MM.1S (cell line): Measurements from ENCODE around the gene CNTN5.

ENCODE experiments used
- DNase-seq: peaks from one replicate; pipeline ENCODE4 v3.0.0-alpha.2; 2015
- H2AFZ ChIP-seq: fragments of 300-600 bp; sonication (generic); 2 replicates; pipeline ENCODE4 v1.6.0; 2016; ENCODE audit warnings: antibody characterized with exemption, low read length
- H3F3A ChIP-seq: fragments of 300-600 bp; sonication (generic); 2 replicates; pipeline ENCODE4 v1.6.1; 2016; ENCODE audit warnings: mild to moderate bottlenecking, antibody characterized with exemption, low read length, moderate library complexity, mixed read lengths; ENCODE audit not compliant: insufficient read depth
- H3K27ac ChIP-seq: fragments of 300-600 bp; sonication (generic); 2 replicates; pipeline ENCODE4 v1.5.1; 2016; ENCODE audit warnings: mild to moderate bottlenecking, low read length
- H3K27me3 ChIP-seq: fragments of 300-600 bp; sonication (generic); replicated peaks from 2 replicates; pipeline ENCODE4 v1.6.0; 2016; ENCODE audit warnings: low read length; ENCODE audit not compliant: insufficient read depth
- H3K36me3 ChIP-seq: fragments of 300-600 bp; sonication (generic); replicated peaks from 2 replicates; pipeline ENCODE4 v1.6.1; 2016; ENCODE audit warnings: mild to moderate bottlenecking, low read length, mixed read lengths; ENCODE audit not compliant: insufficient read depth
- H3K4me1 ChIP-seq: fragments of 300-600 bp; sonication (generic); 2 replicates; pipeline ENCODE4 v1.6.1; 2016; ENCODE audit warnings: low read length, mixed read lengths
- H3K4me2 ChIP-seq: fragments of 300-600 bp; sonication (generic); 2 replicates; pipeline ENCODE4 v1.6.0; 2016; ENCODE audit warnings: low read depth, low read length
- H3K4me3 ChIP-seq: fragments of 300-600 bp; sonication (generic); 2 replicates; pipeline ENCODE4 v1.5.1; 2016; ENCODE audit warnings: low read length, mixed read lengths
- H3K79me2 ChIP-seq: fragments of 300-600 bp; sonication (generic); 2 replicates; pipeline ENCODE4 v1.6.1; 2016; ENCODE audit warnings: mixed run types, low read length, mixed read lengths
- H3K9ac ChIP-seq: fragments of 300-600 bp; sonication (generic); 2 replicates; pipeline ENCODE4 v1.6.1; 2016; ENCODE audit warnings: low read length, mixed read lengths
- H3K9me2 ChIP-seq: fragments of 300-600 bp; sonication (generic); replicated peaks from 2 replicates; pipeline ENCODE4 v1.6.1; 2016; ENCODE audit warnings: mild to moderate bottlenecking, low read length, mixed read lengths; ENCODE audit not compliant: insufficient read depth
- H3K9me3 ChIP-seq: fragments of 300-600 bp; sonication (generic); replicated peaks from 2 replicates; pipeline ENCODE4 v1.6.1; 2016; ENCODE audit warnings: mild to moderate bottlenecking, low read length, mixed read lengths; ENCODE audit not compliant: insufficient read depth
- H4K20me1 ChIP-seq: fragments of 300-600 bp; sonication (generic); 2 replicates; pipeline ENCODE4 v1.6.1; 2016; ENCODE audit warnings: mild to moderate bottlenecking, low read length, moderate library complexity, mixed read lengths; ENCODE audit not compliant: insufficient read depth
- EZH2 ChIP-seq: fragments of 300-600 bp; sonication (generic); optimal IDR thresholded peaks from 2 replicates; pipeline ENCODE3; 2017; ENCODE audit warnings: low read depth, mild to moderate bottlenecking, antibody characterized with exemption, low read length, mixed read lengths
- EZH2phosphoT487 ChIP-seq: fragments of 300-600 bp; sonication (generic); IDR thresholded peaks from 2 replicates; pipeline ENCODE4 v1.6.1; 2018; ENCODE audit warnings: antibody characterized with exemption, low read length
- TF ChIP-seq, protein P1 (sequence below): fragments of 300-600 bp; sonication (generic); IDR thresholded peaks from 2 replicates; pipeline ENCODE4 v1.5.1; 2016; ENCODE audit warnings: antibody characterized with exemption, low read length, mixed read lengths

Gene CNTN5

GRCh38 chr11:99911116-99911515, 890.4 kb downstream of the CNTN5 start:
- H3K36me3 ChIP-seq = no peaks in the 10 kb centered on the region
- H3K4me2 ChIP-seq = no peak overlapping the region
- no peaks in the 10 kb centered on the region for H3K27me3 ChIP-seq
- H3F3A ChIP-seq = no peaks in the 10 kb centered on the region
- H3K9me2 ChIP-seq = no peaks in the 10 kb centered on the region
- no peak overlapping the region for H2AFZ ChIP-seq
- DNase-seq = no peak
- H3K4me1 ChIP-seq = no peaks in the 10 kb centered on the region
- H3K4me3 ChIP-seq = no peak overlapping the region
- no peak overlapping the region for H3K9ac ChIP-seq
- no peaks in the 10 kb centered on the region for H3K79me2 ChIP-seq
- no peaks in the 10 kb centered on the region for H4K20me1 ChIP-seq
- H3K27ac ChIP-seq = no peak overlapping the region
- H3K9me3 ChIP-seq = no peaks in the 10 kb centered on the region
- TF ChIP-seq EZH2 (no peak), EZH2phosphoT487 (no peak)
- TF ChIP-seq, protein P1, sequence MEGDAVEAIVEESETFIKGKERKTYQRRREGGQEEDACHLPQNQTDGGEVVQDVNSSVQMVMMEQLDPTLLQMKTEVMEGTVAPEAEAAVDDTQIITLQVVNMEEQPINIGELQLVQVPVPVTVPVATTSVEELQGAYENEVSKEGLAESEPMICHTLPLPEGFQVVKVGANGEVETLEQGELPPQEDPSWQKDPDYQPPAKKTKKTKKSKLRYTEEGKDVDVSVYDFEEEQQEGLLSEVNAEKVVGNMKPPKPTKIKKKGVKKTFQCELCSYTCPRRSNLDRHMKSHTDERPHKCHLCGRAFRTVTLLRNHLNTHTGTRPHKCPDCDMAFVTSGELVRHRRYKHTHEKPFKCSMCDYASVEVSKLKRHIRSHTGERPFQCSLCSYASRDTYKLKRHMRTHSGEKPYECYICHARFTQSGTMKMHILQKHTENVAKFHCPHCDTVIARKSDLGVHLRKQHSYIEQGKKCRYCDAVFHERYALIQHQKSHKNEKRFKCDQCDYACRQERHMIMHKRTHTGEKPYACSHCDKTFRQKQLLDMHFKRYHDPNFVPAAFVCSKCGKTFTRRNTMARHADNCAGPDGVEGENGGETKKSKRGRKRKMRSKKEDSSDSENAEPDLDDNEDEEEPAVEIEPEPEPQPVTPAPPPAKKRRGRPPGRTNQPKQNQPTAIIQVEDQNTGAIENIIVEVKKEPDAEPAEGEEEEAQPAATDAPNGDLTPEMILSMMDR = no peak

- no peaks in the 10 kb centered on the region for H3K36me3 ChIP-seq
- no peak overlapping the region for H3K9ac ChIP-seq
- no peak overlapping the region for H3K4me3 ChIP-seq
- no peaks in the 10 kb centered on the region for H3K4me1 ChIP-seq
- no peaks in the 10 kb centered on the region for H3K9me3 ChIP-seq
- no peaks in the 10 kb centered on the region for H4K20me1 ChIP-seq
- TF ChIP-seq, protein P1 = no peak
- H3F3A ChIP-seq = no peaks in the 10 kb centered on the region
- H3K27me3 ChIP-seq = no peaks in the 10 kb centered on the region
- H3K4me2 ChIP-seq = no peak overlapping the region
- no peak overlapping the region for H2AFZ ChIP-seq
- no peaks in the 10 kb centered on the region for H3K79me2 ChIP-seq
- no peak overlapping the region for H3K27ac ChIP-seq
- no peak for DNase-seq
- no peaks in the 10 kb centered on the region for H3K9me2 ChIP-seq
Observed at GRCh38 chr11:99916078-99916477, 895.3 kb downstream of the CNTN5 start.

GRCh38 chr11:99918761-99919160, 898.0 kb downstream of the CNTN5 start:
- Histone ChIP-seq H3K27me3 (no peaks in the 10 kb centered on the region), H2AFZ (no peak overlapping the region), H3K4me1 (no peaks in the 10 kb centered on the region), H3K36me3 (no peaks in the 10 kb centered on the region), H3K9me3 (no peaks in the 10 kb centered on the region), H3K9me2 (no peaks in the 10 kb centered on the region), H3F3A (no peaks in the 10 kb centered on the region), H3K4me3 (no peak overlapping the region), H3K79me2 (no peaks in the 10 kb centered on the region), H4K20me1 (no peaks in the 10 kb centered on the region), H3K4me2 (no peak overlapping the region), H3K27ac (no peak overlapping the region), H3K9ac (no peak overlapping the region)
- DNase-seq = no peak
- TF ChIP-seq, protein P1 = no peak
- no peak for TF ChIP-seq EZH2phosphoT487
- TF ChIP-seq EZH2 = no peak
